GM23338 (cell line): Measurements from ENCODE around the gene MPC2.

Experiments
- EZH2 ChIP-seq: fragments of 200-600 bp; sonication (generic); IDR thresholded peaks from one replicate; pipeline ENCODE4 v1.8.0; 2017; ENCODE audit warnings: antibody characterized with exemption, mild to moderate bottlenecking, low read depth; ENCODE audit not compliant: unreplicated experiment
- NANOG ChIP-seq: IDR thresholded peaks from 2 replicates; pipeline ENCODE4 v1.6.1; 2016; ENCODE audit warnings: antibody characterized with exemption, borderline replicate concordance
- POLR2AphosphoS5 ChIP-seq: IDR thresholded peaks from 2 replicates; pipeline ENCODE4 v1.6.1; 2016; ENCODE audit warnings: antibody characterized with exemption, low read depth
- REST ChIP-seq: IDR thresholded peaks from one replicate; pipeline ENCODE4 v1.6.1; 2018; ENCODE audit warnings: antibody characterized with exemption; ENCODE audit not compliant: unreplicated experiment
- TF ChIP-seq, protein P1 (sequence below), 2 experiments: fragments of 200-600 bp in 1 of 2; sonication (generic) in 1 of 2; conservative IDR thresholded peaks; 2 replicates each; pipeline versions ENCODE4 v1.5.1 to v1.6.1; 2016 to 2017; ENCODE audit warnings: antibody characterized with exemption in 2 of 2, low read depth in 2 of 2, mild to moderate bottlenecking in 2 of 2, moderate library complexity in 1 of 2

DNA sequence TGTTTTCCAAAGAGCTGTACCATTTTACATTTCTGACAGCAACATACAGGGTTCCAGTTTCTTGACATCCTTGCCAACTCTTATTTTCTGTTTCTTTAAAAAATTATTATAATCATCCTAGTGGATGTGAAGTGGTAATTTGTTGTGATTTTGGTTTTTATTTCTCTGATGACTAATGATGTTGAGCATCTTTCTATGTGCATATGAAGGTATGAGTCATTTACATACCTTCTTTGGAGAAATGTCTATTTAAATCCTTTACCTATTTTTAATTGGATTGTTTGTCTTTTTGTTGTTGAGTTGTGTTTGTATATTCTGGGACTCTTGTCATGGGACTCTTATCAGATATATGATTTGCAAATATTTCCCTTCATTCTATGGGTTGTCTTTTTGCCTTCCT is 20.8 kb upstream of the MPC2 start:
- TF ChIP-seq REST (no peak), EZH2 (no peak), POLR2AphosphoS5 (no peak), NANOG (no peak)
- TF ChIP-seq, protein P1, sequence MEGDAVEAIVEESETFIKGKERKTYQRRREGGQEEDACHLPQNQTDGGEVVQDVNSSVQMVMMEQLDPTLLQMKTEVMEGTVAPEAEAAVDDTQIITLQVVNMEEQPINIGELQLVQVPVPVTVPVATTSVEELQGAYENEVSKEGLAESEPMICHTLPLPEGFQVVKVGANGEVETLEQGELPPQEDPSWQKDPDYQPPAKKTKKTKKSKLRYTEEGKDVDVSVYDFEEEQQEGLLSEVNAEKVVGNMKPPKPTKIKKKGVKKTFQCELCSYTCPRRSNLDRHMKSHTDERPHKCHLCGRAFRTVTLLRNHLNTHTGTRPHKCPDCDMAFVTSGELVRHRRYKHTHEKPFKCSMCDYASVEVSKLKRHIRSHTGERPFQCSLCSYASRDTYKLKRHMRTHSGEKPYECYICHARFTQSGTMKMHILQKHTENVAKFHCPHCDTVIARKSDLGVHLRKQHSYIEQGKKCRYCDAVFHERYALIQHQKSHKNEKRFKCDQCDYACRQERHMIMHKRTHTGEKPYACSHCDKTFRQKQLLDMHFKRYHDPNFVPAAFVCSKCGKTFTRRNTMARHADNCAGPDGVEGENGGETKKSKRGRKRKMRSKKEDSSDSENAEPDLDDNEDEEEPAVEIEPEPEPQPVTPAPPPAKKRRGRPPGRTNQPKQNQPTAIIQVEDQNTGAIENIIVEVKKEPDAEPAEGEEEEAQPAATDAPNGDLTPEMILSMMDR (conservative IDR thresholded peaks at IDR 0.05; ENCODE audit: low read depth in 2 of 2), result no peak
